Sigmoid colon (tissue), 4 donors: ENCODE measurements around the gene CCL17.

ENCODE experiments used
- POLR2AphosphoS5 ChIP-seq, 4 donors: sonication (generic); formaldehyde crosslinking; IDR thresholded peaks; one replicate each; pipeline ENCODE4 v1.6.1; 2017; ENCODE audit warnings: antibody characterized with exemption in 4 of 4
- TF ChIP-seq, protein P1 (sequence below), 4 experiments: fragments of 450-650 bp in 3 of 4; fragments of 200-600 bp in 1 of 4; IDR thresholded peaks; one replicate each; pipeline ENCODE4 v1.5.1; 2016 to 2019; ENCODE audit warnings: antibody characterized with exemption in 4 of 4, mild to moderate bottlenecking in 3 of 4, moderate library complexity in 2 of 4

DNA sequence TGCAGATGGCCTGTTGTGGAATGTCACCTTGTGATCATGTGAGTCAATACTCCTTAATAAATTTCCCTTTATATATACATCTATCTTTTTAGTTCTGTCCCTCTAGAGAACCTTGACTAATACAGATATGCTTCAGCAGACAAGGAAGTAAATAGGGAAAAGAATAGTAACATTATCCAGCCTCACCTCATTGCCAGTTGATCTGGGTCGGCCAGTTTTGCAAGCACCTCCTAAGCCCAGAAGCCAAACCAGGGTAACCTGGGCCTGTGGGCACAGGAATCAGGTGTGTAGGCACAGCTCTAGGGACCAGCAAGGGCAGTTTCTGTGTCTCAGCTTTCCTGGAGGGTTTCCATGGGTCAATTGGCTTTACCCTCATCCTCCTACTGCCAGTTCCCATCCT lies 11.9 kb upstream of the CCL17 start:
- TF ChIP-seq, protein P1, sequence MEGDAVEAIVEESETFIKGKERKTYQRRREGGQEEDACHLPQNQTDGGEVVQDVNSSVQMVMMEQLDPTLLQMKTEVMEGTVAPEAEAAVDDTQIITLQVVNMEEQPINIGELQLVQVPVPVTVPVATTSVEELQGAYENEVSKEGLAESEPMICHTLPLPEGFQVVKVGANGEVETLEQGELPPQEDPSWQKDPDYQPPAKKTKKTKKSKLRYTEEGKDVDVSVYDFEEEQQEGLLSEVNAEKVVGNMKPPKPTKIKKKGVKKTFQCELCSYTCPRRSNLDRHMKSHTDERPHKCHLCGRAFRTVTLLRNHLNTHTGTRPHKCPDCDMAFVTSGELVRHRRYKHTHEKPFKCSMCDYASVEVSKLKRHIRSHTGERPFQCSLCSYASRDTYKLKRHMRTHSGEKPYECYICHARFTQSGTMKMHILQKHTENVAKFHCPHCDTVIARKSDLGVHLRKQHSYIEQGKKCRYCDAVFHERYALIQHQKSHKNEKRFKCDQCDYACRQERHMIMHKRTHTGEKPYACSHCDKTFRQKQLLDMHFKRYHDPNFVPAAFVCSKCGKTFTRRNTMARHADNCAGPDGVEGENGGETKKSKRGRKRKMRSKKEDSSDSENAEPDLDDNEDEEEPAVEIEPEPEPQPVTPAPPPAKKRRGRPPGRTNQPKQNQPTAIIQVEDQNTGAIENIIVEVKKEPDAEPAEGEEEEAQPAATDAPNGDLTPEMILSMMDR (IDR thresholded peaks at IDR 0.05) = no peak
- no peak for TF ChIP-seq POLR2AphosphoS5 (IDR thresholded peaks at IDR 0.05)
